Fibroblast of lung (primary cell): Measurements from ENCODE around the gene SPRYD3. TPM values are rescaled to one million over a fixed set of nuclear protein-coding genes. Genes with fewer than 3 reads are reported as not detected.
"Not testable (repeated sequence)": the region's sequence is repeated elsewhere in the genome, so short reads cannot be mapped to it uniquely, and the experiment has no call there.

Experiments
- DNase-seq, 2 donors: peaks; one replicate each; pipeline versions ENCODE4 v3.0.0 to v3.0.0-alpha.2; 2010; ENCODE audit warnings: low read depth in 2 of 2
- H2AFZ ChIP-seq: 2 replicates; pipeline ENCODE4 v1.5.1; 2012; ENCODE audit warnings: low read length, control low read depth, inconsistent platforms
- H3K27ac ChIP-seq: 2 replicates; pipeline ENCODE4 v1.5.1; 2011; ENCODE audit warnings: low read length, control low read depth; ENCODE audit not compliant: insufficient read depth
- H3K27me3 ChIP-seq: 2 replicates; pipeline ENCODE4 v1.5.1; 2011; ENCODE audit warnings: mild to moderate bottlenecking, low read length; ENCODE audit not compliant: control insufficient read depth, insufficient read depth
- H3K36me3 ChIP-seq: 2 replicates; pipeline ENCODE4 v1.5.1; 2011; ENCODE audit warnings: low read length; ENCODE audit not compliant: control insufficient read depth, insufficient read depth
- H3K4me1 ChIP-seq: 2 replicates; pipeline ENCODE4 v1.5.1; 2011; ENCODE audit warnings: low read length; ENCODE audit not compliant: control insufficient read depth, insufficient read depth; ENCODE audit errors: extremely low read depth
- H3K4me2 ChIP-seq: 2 replicates; pipeline ENCODE4 v1.5.1; 2011; ENCODE audit warnings: low read length, control low read depth; ENCODE audit not compliant: insufficient read depth; ENCODE audit errors: extremely low read depth
- H3K4me3 ChIP-seq, 4 experiments: fragments of 200-600 bp in 1 of 4; sonication (generic) in 1 of 4; replicated peaks in 1 of 4; 2 replicates each; pipeline ENCODE4 v1.5.1; 2011 to 2016; ENCODE audit warnings: low read length in 4 of 4, low read depth in 3 of 4, mild to moderate bottlenecking in 3 of 4, control low read depth in 2 of 4, inconsistent platforms in 1 of 4, mixed read lengths in 1 of 4; ENCODE audit not compliant: insufficient read depth in 1 of 4; ENCODE audit errors: control extremely low read depth in 1 of 4
- H3K79me2 ChIP-seq: 2 replicates; pipeline ENCODE4 v1.5.1; 2012; ENCODE audit warnings: mild to moderate bottlenecking, low read length, inconsistent platforms; ENCODE audit not compliant: control insufficient read depth, insufficient read depth
- H3K9ac ChIP-seq: 2 replicates; pipeline ENCODE4 v1.5.1; 2011; ENCODE audit warnings: mild to moderate bottlenecking, low read length, control low read depth; ENCODE audit not compliant: insufficient read depth
- H3K9me3 ChIP-seq: 2 replicates; pipeline ENCODE4 v1.5.1; 2012; ENCODE audit warnings: low read depth, low read length; ENCODE audit not compliant: control insufficient read depth, insufficient read depth
- H4K20me1 ChIP-seq: 2 replicates; pipeline ENCODE4 v1.5.1; 2011; ENCODE audit warnings: low read length; ENCODE audit not compliant: control insufficient read depth, insufficient read depth; ENCODE audit errors: extremely low read depth
- CTCF ChIP-seq, 2 donors: IDR thresholded peaks in 1 of 2; conservative IDR thresholded peaks in 1 of 2; 1 replicate in 1 of 2; 2 replicates in 1 of 2; pipeline ENCODE4 v1.5.1; 2011 to 2012; ENCODE audit warnings: low read length in 2 of 2, control low read depth in 1 of 2, inconsistent platforms in 1 of 2, low read depth in 1 of 2, mild to moderate bottlenecking in 1 of 2
- EZH2 ChIP-seq: IDR thresholded peaks from 2 replicates; pipeline ENCODE4 v1.5.1; 2012; ENCODE audit warnings: low read length, control low read depth, mild to moderate bottlenecking; ENCODE audit errors: missing control alignments
- polyA plus RNA-seq, 2 donors: library from polyadenylated mRNA; depleted of rRNA in 1 of 2; stranded (reverse) in 1 of 2; unstranded in 1 of 2; fragments of >200 nt; gene quantifications; 2 replicates each; pipeline ENCODE4 v1.2.1, GENCODE V29; 2011 to 2012; ENCODE audit warnings: missing spikeins in 1 of 2
- total RNA-seq: library from RNA; depleted of rRNA; stranded (reverse); fragments of >200 nt; gene quantifications from 2 replicates; pipeline ENCODE4 v1.2.1, GENCODE V29; 2014

Gene SPRYD3
- total and polyA plus RNA-seq, 2 donors (not counting 1 experiment from before 2014, with no cell fraction given): 18.2 to 23.3 TPM

GRCh38 chr12:53031616-53032015, 47.6 kb downstream of the SPRYD3 start:
- no peaks in the 10 kb centered on the region for H3K79me2 ChIP-seq
- no peak for DNase-seq
- H3K27ac ChIP-seq: no peak overlapping the region
- H3K4me1 ChIP-seq: no peaks in the 10 kb centered on the region
- H3K4me2 ChIP-seq: no peak overlapping the region
- H4K20me1 ChIP-seq: no peaks in the 10 kb centered on the region
- no peak overlapping the region for H3K9ac ChIP-seq
- no peaks in the 10 kb centered on the region for H3K27me3 ChIP-seq
- H3K36me3 ChIP-seq: peaks cover 23% of the 10 kb centered on the region
- H3K4me3 ChIP-seq: no peak overlapping the region
- TF ChIP-seq CTCF (conservative IDR thresholded peaks at IDR 0.05 in 1 of 2, IDR thresholded peaks at IDR 0.05 in 1 of 2; ENCODE audit: low read depth in 1 of 2, low read length in 2 of 2): no peak
- TF ChIP-seq EZH2: no peak
- H3K9me3 ChIP-seq: no peaks in the 10 kb centered on the region
- no peak overlapping the region for H2AFZ ChIP-seq

GRCh38 chr12:53027014-53027413, 52.2 kb downstream of the SPRYD3 start:
- not testable (repeated sequence) for H3K4me1 ChIP-seq, H3K27ac ChIP-seq, H3K9me3 ChIP-seq, H4K20me1 ChIP-seq, H3K4me2 ChIP-seq, H3K9ac ChIP-seq, H3K79me2 ChIP-seq, H2AFZ ChIP-seq, H3K27me3 ChIP-seq, H3K4me3 ChIP-seq, DNase-seq
- H3K36me3 ChIP-seq: peaks cover 11% of the 10 kb centered on the region

GRCh38 chr12:53025250-53025649, 53.9 kb downstream of the SPRYD3 start:
- TF ChIP-seq CTCF (conservative IDR thresholded peaks at IDR 0.05 in 1 of 2, IDR thresholded peaks at IDR 0.05 in 1 of 2; ENCODE audit: low read depth in 1 of 2, low read length in 2 of 2) (no peak), EZH2 (no peak)
- Histone ChIP-seq H4K20me1 (no peaks in the 10 kb centered on the region), H3K9ac (no peak overlapping the region), H3K36me3 (peaks cover 13% of the 10 kb centered on the region), H2AFZ (no peak overlapping the region), H3K27ac (no peak overlapping the region), H3K79me2 (peaks cover 2% of the 10 kb centered on the region), H3K27me3 (no peaks in the 10 kb centered on the region), H3K4me1 (no peaks in the 10 kb centered on the region), H3K9me3 (no peaks in the 10 kb centered on the region), H3K4me2 (no peak overlapping the region), H3K4me3 (no peak overlapping the region)
- DNase-seq: no peak
